Psoas muscle (tissue), 8 donors: ENCODE data around the gene DYNC1LI2. TPM values are rescaled to one million over a fixed set of nuclear protein-coding genes. Genes with fewer than 3 reads are reported as not detected.

Experiments used
- ATAC-seq, 4 donors: fragments of 200-7000 bp; cut with Tn5 transposase; one replicate each; pipeline ENCODE4 v1.9.1; 2020; ENCODE audit warnings: moderate library complexity in 3 of 4, mild to moderate bottlenecking in 2 of 4
- DNase-seq, 2 donors: peaks; one replicate each; pipeline ENCODE4 v3.0.0-alpha.2; 2020
- H3K27ac ChIP-seq: fragments of 200-600 bp; one replicate; pipeline ENCODE4 v1.8.0; 2022
- H3K27me3 ChIP-seq, 3 donors: fragments of 200-600 bp in 1 of 3; one replicate each; pipeline versions ENCODE4 v1.6.1 to v1.8.0; 2013 to 2022; ENCODE audit warnings: low read length in 2 of 3, mild to moderate bottlenecking in 2 of 3, moderate library complexity in 1 of 3; ENCODE audit not compliant: insufficient read depth in 3 of 3
- H3K36me3 ChIP-seq, 2 donors: fragments of 200-600 bp in 1 of 2; one replicate each; pipeline versions ENCODE4 v1.6.1 to v1.8.0; 2013 to 2022; ENCODE audit warnings: low read depth in 1 of 2, mild to moderate bottlenecking in 1 of 2, moderate library complexity in 1 of 2; ENCODE audit not compliant: insufficient read depth in 1 of 2
- H3K4me1 ChIP-seq: fragments of 200-600 bp; one replicate; pipeline ENCODE4 v1.8.0; 2022
- H3K4me3 ChIP-seq: fragments of 200-600 bp; one replicate; pipeline ENCODE4 v1.8.0; 2022; ENCODE audit warnings: mild to moderate bottlenecking
- H3K9me3 ChIP-seq: fragments of 200-600 bp; one replicate; pipeline ENCODE4 v1.8.0; 2022
- WGBS, 3 donors: extraction: QIAGEN DNeasy Blood & Tissue Kit; methylation state at CpG; one replicate each; pipeline versions ENCODE4 v1.1.6 to v1.1.7; 2013; 5-methylcytosine and 5-hydroxymethylcytosine counted together
- intact Hi-C, 2 donors: fragments of 100-400 bp; cut with DNase I; formaldehyde crosslinking; loops; one replicate each; pipeline versions ENCODE4 v1.11.0 to v1.14.2; 2022
- polyA plus RNA-seq, 3 donors: library from polyadenylated mRNA; stranded (reverse); fragments of 200-250 nt; gene quantifications; one replicate each; pipeline ENCODE4 v1.2.3, GENCODE V29; 2013
- total RNA-seq, 4 donors: library from RNA; stranded (reverse); fragmentation: NEBNext Ultra II Directional in 2 of 4; extraction: Animal tissue kit (Norgen Biotek cat#: 25700) in 2 of 4; gene quantifications; one replicate each; pipeline versions ENCODE4 v1.2.1 to v1.2.4, GENCODE V29; 2021 to 2023
- TF ChIP-seq, protein P1 (sequence below): fragments of 200-600 bp; IDR thresholded peaks from one replicate; pipeline ENCODE4 v1.8.0; 2022; ENCODE audit warnings: antibody characterized with exemption
- donor health status: healthy with polysubstance abuse.
- donor health status: DM: no; HTN: no; CAD: no; lungs with moderate emphysema.
- donor health status: Bipolar disorder and iron deficiency.
- donor health status: healthy.
- donor health status: DM: yes; HTN: yes; CAD: no.
- donor health status: DM: no; HTN: no; CAD: no.
- donor health status: DM: no; HTN: no; CAD: no.
- donor health status: DM: yes; HTN: yes; CAD: no.

Gene DYNC1LI2
- total and polyA plus RNA-seq, 7 donors = 30.8 to 76.0 (median 63.5) TPM

DNA sequence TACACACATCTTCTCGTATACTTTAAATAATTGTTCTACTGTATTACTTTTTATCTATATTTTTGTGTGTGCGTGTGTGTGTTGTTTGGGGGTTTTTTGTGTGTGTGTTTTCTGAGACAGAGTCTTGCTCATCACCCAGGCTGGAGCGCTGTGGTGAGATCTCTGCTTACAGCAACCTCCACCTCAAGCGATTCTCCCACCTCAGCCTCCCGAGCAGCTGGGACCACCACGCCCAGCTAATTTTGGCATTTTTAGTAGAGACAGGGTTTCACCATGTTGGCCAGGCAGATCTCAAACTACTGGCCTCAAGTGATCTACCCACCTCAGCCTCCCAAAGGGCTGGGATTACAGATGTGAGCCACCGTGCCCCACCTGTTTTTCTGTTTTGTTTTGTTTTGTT, 53.4 kb downstream of the DYNC1LI2 start:
- Histone ChIP-seq H3K27ac (no peak overlapping the region), H3K4me1 (peaks cover 11% of the 10 kb centered on the region), H3K4me3 (no peak overlapping the region), H3K36me3 (no peaks in the 10 kb centered on the region), H3K9me3 (no peaks in the 10 kb centered on the region), H3K27me3 (no peaks in the 10 kb centered on the region)
- ATAC-seq (no peak), DNase-seq (no peak)
- TF ChIP-seq, protein P1, sequence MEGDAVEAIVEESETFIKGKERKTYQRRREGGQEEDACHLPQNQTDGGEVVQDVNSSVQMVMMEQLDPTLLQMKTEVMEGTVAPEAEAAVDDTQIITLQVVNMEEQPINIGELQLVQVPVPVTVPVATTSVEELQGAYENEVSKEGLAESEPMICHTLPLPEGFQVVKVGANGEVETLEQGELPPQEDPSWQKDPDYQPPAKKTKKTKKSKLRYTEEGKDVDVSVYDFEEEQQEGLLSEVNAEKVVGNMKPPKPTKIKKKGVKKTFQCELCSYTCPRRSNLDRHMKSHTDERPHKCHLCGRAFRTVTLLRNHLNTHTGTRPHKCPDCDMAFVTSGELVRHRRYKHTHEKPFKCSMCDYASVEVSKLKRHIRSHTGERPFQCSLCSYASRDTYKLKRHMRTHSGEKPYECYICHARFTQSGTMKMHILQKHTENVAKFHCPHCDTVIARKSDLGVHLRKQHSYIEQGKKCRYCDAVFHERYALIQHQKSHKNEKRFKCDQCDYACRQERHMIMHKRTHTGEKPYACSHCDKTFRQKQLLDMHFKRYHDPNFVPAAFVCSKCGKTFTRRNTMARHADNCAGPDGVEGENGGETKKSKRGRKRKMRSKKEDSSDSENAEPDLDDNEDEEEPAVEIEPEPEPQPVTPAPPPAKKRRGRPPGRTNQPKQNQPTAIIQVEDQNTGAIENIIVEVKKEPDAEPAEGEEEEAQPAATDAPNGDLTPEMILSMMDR = no peak
- intact Hi-C loops = loop anchor here in 1 of 2 donors (10.0 kb wide), 1 partner anchor 83 kb away; no protein-coding TSS in a partner anchor
- 77 to 84% (median 78%) methylated on average over 7 of the region's 7 CpGs for WGBS, 3 donors

DNA sequence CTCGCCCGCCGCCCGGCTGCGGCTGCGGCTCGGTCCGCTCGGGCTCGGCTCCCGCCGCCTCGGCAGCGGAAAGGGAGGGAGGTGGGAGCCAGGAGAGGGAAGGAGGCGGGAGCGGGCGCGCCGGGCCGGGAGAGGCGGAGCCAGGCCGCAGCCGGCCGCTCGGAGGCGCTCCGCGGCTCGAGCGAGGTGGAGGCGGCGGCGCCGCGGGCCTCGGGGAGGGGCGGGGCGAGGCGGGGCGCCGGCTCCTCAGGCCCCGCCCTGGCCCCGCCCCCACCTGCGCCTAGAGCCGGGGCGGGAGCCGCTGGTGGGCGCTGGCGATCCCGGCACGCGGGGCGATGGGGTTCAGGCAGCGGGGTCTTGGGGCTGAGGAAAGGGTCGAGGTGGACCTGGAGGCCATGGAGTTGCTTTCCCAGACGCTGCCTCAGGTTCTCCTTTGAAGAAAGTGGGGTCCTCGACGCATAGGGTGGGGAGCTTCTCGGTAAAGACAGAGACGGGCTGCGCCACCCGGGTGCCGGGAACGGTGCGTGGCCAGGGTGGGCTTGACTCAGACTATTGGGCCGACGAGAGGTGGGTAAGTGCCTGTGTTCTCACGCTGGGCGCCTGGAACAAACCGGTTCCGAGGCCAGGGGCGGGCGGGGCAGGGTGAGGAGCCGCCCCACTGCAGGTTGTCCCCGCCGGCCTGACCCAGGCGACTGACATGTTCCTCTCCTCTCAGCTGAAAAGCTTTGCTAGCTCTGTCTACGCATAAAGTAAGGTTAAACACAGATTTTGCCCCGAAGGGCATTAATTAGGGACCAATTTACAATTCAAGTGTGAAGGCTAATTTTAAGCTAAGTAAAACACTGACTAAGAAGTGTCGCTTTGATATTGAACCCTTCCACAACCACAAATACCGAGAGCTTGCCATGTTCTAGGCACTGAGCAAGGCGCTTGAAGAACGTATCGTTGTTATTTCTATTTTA, 54.5 kb downstream of the DYNC1LI2 start, which contains the start of gene CMTM4:
TSS of gene CMTM4 (minus strand) at position 75 of the 962 bp plus-strand sequence. CDS start 218 bp downstream, outside the sequence.
- Histone ChIP-seq H3K9me3 (no peaks in the 10 kb centered on the region), H3K4me3 (peak within 1 kb of the TSS; percentile 85), H3K4me1 (peaks cover 11% of the 10 kb centered on the region), H3K27ac (peak within 1 kb of the TSS; percentile 68), H3K36me3 (no peaks in the 10 kb centered on the region), H3K27me3 (no peaks in the 10 kb centered on the region)
- intact Hi-C loops = loop anchor here in 1 of 2 donors (2.0 to 10.0 kb wide), 2 partner anchors 34 to 82 kb away; no protein-coding TSS in a partner anchor
- DNase-seq (peak; percentile 87 to 92), ATAC-seq (peak; percentile 96 to 97 (median 97))
- 6 to 11% (median 7%) methylated on average over 50 to 70 of the region's 84 CpGs for WGBS, 3 donors
- TF ChIP-seq, protein P1 = peak; percentile 37

DNA sequence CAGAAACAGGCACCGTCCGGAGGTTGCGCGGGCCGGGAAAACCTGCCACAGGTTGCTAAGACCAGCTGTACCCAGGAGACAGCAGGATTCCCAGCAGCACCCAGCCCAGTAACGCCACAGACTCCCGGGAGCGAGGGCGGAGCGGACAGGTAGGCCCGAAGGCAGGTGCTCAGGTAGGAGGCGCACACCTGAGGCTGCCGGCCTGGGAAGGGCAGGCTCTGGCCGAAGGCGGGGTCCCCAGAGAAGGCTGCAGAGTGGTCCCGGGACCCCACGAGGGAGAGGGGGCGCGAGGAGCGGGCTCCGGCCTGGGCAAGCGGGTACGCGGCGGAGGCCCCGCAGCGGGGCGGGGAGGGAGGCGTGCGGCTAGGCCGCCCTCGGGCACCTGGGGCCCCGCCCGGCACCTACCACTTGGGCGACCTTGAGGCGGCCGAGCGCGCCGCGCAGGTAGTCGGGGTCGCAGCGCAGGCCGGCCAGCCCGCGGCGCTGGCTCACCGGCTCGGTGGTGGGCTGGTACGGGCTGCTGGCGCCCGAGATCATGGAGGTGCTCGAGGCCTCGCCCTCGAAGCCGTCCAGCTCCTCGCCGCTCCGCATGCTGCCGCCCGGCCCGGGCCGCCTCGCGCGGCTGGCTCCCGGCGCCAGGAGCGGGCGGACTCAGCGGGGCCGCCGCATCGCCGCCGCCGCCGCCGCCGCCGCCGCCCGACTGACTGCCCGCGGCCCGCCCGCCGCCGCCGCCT, 55.3 kb downstream of the DYNC1LI2 start:
- intact Hi-C loops = loop anchor here in 1 of 2 donors (2.0 to 10.0 kb wide), 2 partner anchors 33 to 81 kb away; no protein-coding TSS in a partner anchor

DNA sequence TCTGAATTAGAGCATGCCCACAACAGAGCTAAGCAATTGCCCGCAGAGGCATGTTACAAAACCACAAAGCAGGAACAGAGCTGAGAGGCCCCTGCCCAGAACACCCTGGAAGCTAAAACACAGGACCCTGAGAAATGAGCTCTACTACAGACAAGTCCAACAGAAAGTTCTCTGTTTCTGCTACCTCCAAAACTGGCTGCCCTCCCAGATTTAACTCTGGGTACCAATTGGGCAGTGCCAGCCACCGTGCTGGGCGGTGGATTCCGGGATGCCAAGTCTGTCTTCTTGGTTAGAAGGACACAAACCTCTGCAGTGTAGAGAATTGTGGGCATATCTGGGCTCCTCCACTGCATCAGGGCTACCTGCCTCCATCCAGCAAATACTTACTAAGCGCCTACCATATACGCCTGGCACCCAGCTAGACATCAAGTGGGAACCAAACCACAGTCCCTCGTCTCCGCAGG, 55.9 kb downstream of the DYNC1LI2 start:
- H3K27me3 ChIP-seq = no peaks in the 10 kb centered on the region
- H3K9me3 ChIP-seq = no peaks in the 10 kb centered on the region
- no peak overlapping the region for H3K27ac ChIP-seq
- TF ChIP-seq, protein P1 = no peak
- no peaks in the 10 kb centered on the region for H3K36me3 ChIP-seq
- no peak for DNase-seq
- peaks cover 11% of the 10 kb centered on the region for H3K4me1 ChIP-seq
- WGBS, 3 donors = 44 to 59% (median 47%) methylated on average over 8 of the region's 8 CpGs
- no peak for ATAC-seq
- H3K4me3 ChIP-seq = peak overlapping the region; percentile 85
- intact Hi-C loops = loop anchor here in 1 of 2 donors (10.0 kb wide), 1 partner anchor 81 kb away; no protein-coding TSS in a partner anchor

More for the DNA sequence above, 55.3 kb downstream of the DYNC1LI2 start:
- peak; percentile 32 to 68 for DNase-seq
- H3K27ac ChIP-seq = peak overlapping the region; percentile 53
- H3K4me1 ChIP-seq = peaks cover 11% of the 10 kb centered on the region
- TF ChIP-seq, protein P1 = no peak
- H3K4me3 ChIP-seq = peak overlapping the region; percentile 85
- peak; percentile 12 to 30 (median 16) for ATAC-seq
- H3K36me3 ChIP-seq = no peaks in the 10 kb centered on the region
- 3 to 6% (median 6%) methylated on average over 29 to 91 of the region's 91 CpGs for WGBS, 3 donors
- no peaks in the 10 kb centered on the region for H3K27me3 ChIP-seq
- no peaks in the 10 kb centered on the region for H3K9me3 ChIP-seq
